Vagina (tissue), 2 donors: ENCODE data around the gene PDCD10.

Experiments used
- CTCF ChIP-seq, 3 experiments: fragments of 450-650 bp in 2 of 3; fragments of 200-600 bp in 1 of 3; sonication (generic) in 1 of 3; IDR thresholded peaks; one replicate each; pipeline ENCODE4 v1.5.1; 2017 to 2019; ENCODE audit warnings: antibody characterized with exemption in 3 of 3, mild to moderate bottlenecking in 2 of 3, moderate library complexity in 2 of 3
- POLR2AphosphoS5 ChIP-seq, 2 donors: sonication (generic); formaldehyde crosslinking; IDR thresholded peaks; one replicate each; pipeline ENCODE4 v1.9.0; 2017; ENCODE audit warnings: antibody characterized with exemption in 2 of 2, mild to moderate bottlenecking in 2 of 2, low read depth in 1 of 2; ENCODE audit not compliant: insufficient read depth in 1 of 2

GRCh38 chr3:167711439-167711838, 23.3 kb downstream of the PDCD10 start:
- TF ChIP-seq POLR2AphosphoS5 (IDR thresholded peaks at IDR 0.05; ENCODE audit: insufficient read depth in 1 of 2, low read depth in 1 of 2) (no peak), CTCF (IDR thresholded peaks at IDR 0.05) (no peak)
